NT2/D1 (cell line): ENCODE data around the gene USH2A.

Source experiments
- SUZ12 ChIP-seq: IDR thresholded peaks from 2 replicates; pipeline ENCODE4 v1.6.1; 2011; ENCODE audit not compliant: insufficient read length, insufficient read depth; ENCODE audit errors: extremely low read depth
- YY1 ChIP-seq: IDR thresholded peaks from 2 replicates; pipeline ENCODE4 v1.6.1; 2011; ENCODE audit not compliant: insufficient read length, insufficient read depth
- ZNF274 ChIP-seq: IDR thresholded peaks from 2 replicates; pipeline ENCODE4 v1.6.1; 2011; ENCODE audit warnings: mild to moderate bottlenecking, low read depth, low read length

GRCh38 chr1:215661033-215661432 is 762.2 kb downstream of the USH2A start:
- TF ChIP-seq YY1 (no peak), ZNF274 (no peak), SUZ12 (no peak)
